GM18511 (cell line): ENCODE data around the gene RPL5.
"Not testable (repeated sequence)": the region's sequence is repeated elsewhere in the genome, so short reads cannot be mapped to it uniquely, and the experiment has no call there.

Experiments
- ATAC-seq: cut with Tn5 transposase; IDR thresholded peaks from one replicate; pipeline ENCODE4 v1.9.1; 2021; ENCODE audit warnings: mild to moderate bottlenecking, moderate library complexity; ENCODE audit not compliant: unreplicated experiment

Gene RPL5

DNA sequence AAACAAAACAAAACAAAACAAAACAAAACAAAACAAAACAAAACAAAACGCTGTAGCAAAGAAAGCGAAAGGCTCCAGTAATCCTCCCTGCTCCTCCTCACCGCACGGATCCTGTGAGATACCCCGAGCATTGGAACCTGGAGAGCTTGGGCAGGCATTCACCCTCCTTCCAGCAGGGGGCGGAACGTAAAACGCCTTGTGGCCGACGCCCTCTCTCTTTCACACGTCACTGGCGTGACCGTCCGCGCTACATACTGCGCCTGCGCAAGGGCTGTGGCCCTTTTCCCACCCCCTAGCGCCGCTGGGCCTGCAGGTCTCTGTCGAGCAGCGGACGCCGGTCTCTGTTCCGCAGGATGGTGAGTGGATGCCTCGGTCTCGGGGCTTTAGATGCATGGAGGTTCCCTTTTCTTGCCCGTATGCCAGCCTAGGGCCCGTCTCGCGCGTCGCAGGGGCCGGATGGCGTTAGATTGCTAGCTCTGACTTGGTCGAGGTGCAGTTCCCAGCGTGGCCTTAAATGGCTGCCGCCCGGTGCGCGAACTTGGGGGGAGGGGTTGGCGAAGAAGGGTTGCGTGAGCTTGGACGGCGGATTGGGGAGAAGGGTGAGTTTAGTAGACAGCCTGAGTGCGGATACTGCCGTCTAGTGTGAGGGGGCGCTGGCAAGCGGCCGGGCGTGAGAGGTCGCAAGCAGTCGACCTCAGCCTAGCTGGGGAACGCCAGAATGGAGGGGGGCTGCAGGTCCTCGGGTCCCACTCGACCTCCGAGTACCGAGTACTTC lies at the start of gene RPL5:
RPL5 (plus strand) TSS at position 279 of the 775 bp plus-strand sequence; CDS start at position 354, 75 bp downstream.
- ATAC-seq: peak; percentile 95

- ATAC-seq: not testable (repeated sequence)
Observed at GRCh38 chr1:92783550-92783949, 48.3 kb upstream of the RPL5 start.

- peak; percentile 21 for ATAC-seq
Observed at GRCh38 chr1:92784021-92784638, 47.7 kb upstream of the RPL5 start.

DNA sequence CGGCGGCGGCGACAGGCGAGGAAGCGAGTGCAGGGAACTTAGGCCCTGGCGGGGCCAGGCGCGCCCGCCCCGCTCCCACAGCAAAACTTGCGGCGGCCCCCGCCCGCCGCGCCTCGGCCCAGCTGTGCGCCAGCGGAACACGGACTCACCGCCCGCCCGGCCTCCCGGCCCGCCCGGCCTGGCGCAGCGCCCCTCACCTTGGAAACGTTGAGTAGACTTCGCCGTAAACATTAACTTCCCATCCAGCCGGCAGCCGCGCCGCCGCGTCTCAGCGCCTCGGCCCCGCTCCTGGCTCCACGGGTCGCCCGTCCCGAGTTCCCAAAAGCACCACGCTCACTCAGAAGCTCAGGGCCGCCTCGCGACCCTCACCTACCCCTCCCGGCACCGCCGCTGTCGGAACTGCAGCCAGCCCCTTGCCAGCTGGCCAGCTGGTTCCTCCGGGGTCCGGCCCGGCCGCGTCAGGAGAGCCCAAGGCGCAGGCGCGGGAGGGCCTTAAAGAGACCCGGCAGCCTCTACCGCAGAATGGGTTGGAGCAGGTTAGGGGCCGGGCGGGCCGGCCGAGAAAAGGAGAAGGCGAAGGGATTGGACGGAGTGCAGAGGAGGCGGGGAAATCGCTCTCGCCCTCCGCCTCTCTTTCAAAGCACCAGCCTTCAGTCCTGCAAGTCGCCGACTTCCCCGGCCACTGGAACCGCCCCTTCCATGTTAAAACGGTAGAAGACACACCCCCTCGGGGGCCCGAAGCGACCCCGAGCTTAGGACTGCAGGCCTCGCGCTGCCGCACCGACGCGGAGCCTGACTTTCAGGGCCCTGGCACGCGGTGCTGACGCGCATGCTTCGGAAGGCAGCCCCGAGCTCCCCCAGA lies 47.0 kb upstream of the RPL5 start, which contains the start of gene EVI5:
EVI5 (minus strand) TSS at position 470 of the 862 bp plus-strand sequence. CDS start 48,562 bp downstream, outside the sequence.
- ATAC-seq: peak; percentile 96

- no peak for ATAC-seq
Observed at GRCh38 chr1:92786111-92786901, 45.5 kb upstream of the RPL5 start.

GRCh38 chr1:92790081-92790480 lies 41.8 kb upstream of the RPL5 start:
- ATAC-seq: no peak

DNA sequence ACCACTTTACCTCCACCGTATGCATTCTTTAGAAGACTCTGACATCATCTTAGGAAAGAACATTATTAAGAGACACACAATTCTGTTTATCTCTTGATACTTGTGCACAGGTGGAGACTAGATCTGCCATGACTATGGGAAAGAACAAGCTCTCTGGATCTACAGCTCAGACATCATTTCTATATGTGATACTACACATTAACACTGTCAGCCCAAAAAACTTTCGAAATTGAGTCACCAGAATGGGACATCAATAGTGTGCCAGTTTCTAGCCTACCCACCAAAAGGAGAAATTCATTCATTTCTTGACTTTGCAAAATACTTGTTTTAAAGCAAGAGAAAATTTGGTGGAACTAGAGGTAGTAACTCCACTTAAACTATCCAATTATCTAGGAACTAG lies 41.0 kb upstream of the RPL5 start:
- ATAC-seq: no peak

DNA sequence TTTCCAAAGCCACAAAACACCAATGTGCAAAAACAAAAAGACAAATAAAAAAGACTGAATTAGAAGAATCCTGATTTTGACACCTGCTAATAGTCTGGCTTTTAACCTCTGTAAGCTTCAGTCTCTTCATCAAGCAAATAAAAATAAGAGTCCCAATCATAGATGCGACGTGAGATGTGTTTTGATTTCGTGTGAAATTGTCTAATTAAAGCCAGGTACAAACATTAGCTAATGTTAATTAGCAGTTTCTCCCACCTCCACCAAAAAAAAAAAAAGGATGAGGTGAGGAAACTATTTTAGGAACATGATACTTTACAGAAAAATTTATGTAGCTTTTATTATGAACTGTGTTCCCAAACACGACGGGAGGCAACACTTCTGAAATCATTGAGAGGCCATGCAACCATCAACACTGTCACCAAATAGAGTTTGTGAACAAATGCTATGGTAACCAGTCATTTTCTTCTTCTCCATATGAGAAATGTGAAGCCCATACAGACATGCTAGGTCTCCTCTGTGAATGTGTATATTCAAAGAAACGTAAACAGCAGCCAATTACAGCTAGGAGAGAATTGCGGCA lies 40.3 kb upstream of the RPL5 start:
- ATAC-seq: no peak

DNA sequence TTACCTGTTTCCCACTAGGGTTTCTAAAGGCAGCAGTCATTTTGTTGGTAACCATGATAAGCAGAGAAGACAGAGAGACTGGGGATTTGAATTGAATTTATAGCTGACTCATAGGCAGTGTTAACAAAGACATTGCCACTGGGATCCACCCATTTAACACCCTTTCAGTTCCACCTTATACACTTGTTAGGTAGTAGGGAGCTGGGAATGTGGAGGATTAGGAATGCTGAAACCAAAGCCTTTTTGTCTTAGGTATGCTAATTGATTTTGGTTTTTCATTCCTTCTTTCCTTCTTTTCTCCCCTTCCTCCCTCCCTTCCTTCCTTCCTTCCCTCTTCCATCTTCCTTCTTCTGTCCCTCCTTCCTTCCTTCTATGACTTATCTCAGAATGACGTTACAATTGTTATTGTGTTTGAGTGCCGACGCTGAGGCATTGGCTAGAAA lies 39.5 kb upstream of the RPL5 start:
- no peak for ATAC-seq

- ATAC-seq: no peak
Observed at GRCh38 chr1:92795166-92795565, 36.7 kb upstream of the RPL5 start.

GRCh38 chr1:92797297-92797696 lies 34.5 kb upstream of the RPL5 start:
- ATAC-seq: no peak

- no peak for ATAC-seq
Observed at GRCh38 chr1:92797961-92798360, 33.9 kb upstream of the RPL5 start.

DNA sequence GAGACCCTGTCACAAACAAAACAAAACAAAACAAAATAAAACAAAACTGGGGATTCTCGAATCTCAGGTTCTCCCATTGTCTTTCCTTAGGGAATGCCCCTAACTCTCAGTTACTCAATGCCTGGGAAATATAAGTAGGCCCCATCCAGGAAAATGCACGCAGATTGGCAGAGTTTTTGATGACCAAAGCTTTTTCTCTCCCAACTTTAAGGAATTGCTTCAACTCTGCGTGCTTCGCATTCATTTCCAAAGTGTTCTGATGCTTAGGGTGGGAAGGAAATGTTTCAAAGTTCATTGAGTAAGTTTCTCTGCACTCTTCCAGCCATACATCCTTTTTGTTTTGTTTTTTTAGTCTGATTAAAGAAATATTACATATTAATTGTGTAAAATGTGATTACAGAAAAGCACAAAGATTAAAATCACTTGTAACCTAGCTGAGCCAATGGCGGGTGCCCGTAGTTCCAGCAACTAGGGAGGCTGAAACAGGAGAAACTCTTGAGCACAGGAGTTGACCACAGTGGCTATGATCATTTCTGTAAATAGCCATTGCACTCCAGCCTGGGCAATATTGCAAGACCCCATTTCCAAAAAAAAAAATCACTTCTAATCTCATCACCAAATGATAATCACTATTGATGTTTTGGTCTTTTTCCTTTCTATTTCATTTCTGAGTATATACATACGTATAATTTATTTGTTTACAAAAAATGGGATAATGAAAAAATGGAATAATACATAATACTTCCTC lies 28.5 kb upstream of the RPL5 start:
- ATAC-seq: no peak

DNA sequence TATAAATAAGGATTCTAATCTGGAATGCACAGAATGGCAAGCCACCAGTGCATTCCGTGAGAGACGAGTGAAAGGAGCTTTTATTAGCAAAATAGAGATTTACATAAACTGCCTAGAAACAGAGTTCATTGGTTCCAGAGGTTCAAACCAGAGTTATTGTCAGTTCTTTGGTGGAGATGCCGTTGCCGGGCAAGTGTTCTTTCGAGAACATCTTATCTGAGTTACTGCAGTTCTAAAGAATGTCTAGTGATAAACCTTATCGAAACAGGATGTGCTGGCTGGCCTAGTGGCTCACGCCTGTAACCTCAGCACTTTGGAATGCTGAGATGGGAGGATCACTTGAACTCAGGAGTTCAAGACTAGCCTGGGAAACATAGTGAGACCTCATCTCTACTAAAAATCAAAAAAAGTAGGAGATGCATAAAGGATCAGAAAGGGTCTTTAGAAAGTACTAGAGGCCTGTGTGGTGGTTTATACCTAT lies 27.1 kb upstream of the RPL5 start:
- ATAC-seq: peak; percentile 80

- ATAC-seq: no peak
Observed at GRCh38 chr1:92805216-92805615, 26.6 kb upstream of the RPL5 start.

DNA sequence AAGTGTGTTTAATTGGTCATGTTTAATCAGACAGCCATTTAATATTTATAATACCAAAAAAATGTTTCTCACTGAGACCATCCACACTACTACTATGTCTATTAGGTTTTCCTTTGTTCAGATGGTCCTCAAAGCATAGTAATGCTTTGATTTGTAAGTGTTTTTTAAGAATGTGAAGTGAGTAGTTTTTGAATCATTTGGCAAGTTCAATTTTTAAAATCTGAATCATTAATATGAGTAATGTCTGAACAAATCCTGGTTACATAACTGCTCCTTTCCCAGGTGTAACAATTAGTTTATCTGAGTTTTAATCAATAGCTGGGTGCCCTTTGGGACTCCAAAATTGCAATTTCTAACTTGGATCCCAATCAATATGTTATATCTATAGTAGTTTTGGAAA lies 23.5 kb upstream of the RPL5 start:
- no peak for ATAC-seq

DNA sequence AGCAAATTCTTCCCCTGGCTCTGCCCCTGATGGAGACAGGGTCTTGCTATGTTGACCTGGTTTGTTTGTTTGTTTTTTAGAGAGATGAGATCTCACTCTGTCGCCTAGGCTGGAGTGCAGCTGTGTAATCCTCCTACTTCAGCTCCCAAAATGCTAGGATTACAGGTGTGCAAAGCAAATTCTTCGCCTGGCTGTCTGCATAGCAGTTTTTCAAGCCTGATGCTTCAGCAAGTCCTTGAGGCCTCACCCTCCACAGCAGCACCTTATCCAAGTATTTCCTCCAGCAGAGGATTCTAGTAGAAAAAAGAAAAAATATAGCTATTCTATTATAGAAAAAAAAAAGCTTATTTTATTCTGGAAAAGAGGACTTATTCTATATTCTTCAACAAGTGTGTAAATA lies 15.1 kb upstream of the RPL5 start:
- ATAC-seq: no peak

- ATAC-seq: no peak
Observed at GRCh38 chr1:92817137-92817697, 14.6 kb upstream of the RPL5 start.
